Retina (tissue), 1 donor: ENCODE measurements around the gene ZNF423.

ENCODE experiments used
- DNase-seq: peaks from one replicate; pipeline ENCODE4 v3.0.0-alpha.2; 2016

Gene ZNF423

DNA sequence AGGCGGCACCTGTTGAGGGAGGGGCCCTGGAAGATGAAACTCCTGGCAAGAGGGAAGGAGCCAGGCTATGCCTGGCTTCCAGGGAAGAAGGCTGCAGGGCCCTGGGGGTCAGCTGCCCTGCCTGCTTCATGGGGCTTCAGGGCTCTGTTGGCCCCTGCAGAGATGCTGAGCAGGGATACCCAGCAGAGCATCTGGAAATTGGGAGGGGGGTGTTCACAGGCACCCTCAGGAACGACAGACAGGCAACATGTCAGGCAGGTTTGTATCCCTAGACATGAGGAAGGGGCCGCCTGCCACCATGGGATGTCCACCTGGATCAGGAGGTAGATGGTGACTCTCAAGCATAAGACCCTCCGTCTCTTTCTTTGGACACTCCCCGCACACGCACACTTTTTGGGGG, 13.8 kb upstream of the ZNF423 start:
- no peak for DNase-seq

DNA sequence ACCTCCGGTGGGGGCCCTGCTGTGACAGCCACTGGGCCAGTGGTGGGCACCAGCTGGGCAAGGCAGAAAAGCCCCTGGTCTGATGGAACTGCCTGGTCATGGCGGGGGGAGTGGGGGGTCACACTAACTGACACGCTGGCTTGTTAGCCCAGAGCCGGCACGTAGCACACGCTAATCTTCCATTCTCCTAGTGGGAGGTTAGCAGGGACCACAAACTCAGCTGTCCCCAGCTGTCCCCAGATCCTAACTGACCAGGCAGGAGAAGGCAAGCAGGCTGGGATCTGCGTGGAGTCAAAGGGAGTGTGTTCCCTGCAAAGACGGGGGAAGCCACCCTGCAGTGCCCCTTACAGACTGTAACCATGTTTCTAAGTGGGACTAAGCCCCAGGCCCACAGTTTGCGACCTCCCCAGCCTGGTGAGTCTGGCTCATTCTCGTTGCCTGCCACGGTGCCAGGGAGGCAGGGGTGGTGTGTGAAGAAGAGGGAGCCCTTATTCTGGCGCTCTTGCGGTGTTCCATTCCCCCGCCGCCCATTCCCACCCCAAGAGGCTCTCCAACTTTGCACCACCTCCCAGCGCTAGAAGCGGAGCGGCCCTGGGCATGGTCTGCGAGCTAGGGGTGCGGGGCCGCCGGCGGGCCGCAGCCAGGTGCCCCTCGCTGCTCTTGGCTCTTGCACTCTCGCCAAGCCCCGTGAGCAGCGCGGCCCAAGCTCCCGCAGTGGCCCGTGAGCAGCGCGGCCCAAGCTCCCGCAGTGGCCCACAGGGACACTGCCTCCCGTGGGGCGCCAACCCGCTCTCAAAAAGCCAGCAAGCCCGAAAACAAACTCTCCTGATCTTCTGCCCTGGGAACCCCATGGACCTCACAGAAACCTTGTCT, 12.1 kb upstream of the ZNF423 start:
- DNase-seq: peak; percentile 51

DNA sequence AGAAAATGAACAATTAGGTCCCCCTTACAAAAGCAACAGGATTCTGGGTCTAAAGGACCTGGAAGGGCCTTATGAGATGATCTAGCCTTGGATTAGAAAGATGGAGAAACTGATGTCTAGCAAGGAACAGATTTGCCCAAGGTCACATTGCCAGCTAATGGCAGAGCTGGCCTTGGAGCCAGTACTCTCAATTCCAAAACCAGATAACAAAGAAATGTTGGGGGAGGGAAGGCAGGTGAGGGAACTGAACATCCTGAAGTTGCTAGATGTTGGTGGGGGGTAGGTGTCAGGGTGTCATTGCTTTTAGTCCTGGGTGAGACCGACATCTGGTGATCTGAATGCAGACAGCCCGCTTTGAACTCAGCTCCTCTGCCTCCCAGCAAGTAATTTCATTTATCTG, 11.3 kb upstream of the ZNF423 start:
- peak; percentile 54 for DNase-seq

DNA sequence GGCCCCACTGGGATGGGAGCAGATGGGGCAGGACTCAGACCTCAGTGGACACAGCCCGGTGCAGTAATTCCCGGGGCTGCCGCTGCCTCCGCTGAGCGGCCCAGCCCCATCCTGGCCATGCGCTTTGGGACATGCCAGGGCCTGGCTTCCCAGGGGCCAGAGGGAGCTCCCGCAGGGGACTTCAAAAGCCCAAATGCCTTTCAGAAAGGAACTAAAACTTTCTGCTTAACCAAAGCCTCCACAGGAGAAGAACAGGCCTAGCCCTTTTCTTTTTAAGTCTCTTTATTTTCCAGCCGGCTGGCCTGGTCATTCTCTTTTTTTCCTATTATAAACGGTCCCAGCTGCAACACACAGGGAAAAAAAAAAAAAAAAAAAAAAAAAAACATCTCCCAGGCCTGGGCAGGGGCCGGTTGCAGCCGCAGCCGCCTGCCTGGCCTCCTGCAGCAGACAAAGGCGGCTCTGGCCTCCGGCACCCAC, 10.7 kb upstream of the ZNF423 start:
- peak; percentile 72 for DNase-seq

DNA sequence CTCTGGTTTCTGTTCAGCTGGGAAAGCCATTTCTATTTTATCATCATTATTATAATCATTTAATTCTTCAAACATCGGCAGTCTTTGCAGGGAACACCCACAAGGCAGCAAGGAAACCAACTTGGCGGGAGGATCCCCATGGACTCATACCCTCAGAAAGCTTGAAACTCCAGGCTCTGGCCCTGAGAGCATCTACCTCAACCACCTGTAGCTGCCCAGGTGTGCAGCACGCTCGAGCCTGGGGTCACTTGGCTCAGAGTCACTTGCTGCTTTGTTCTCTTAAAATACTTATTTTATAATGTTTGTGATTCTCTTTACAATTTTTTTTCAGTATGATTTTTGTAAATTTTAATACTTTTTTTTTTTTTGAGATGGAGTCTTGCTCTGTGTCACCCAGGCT, 6.8 kb upstream of the ZNF423 start:
- no peak for DNase-seq

DNA sequence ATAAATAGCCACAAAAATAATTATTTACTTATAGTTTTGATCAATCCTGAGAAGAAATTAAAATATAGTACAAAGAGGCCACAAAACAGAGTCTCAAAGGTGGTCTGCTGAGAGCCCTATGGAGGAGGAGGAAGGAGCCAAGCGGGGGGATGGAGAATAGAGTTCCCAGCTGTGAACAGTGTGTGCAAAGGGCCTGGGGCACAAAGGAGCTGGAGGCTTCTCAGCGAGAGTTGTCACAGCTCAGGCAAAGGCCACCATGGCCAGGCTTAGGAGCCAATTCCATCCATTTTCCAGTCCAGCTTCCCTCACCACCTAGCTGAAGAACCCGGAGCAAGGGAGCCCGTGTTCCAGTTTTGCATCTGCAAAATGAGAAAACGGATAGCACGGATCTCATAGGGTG, 5.4 kb upstream of the ZNF423 start:
- no peak for DNase-seq

DNA sequence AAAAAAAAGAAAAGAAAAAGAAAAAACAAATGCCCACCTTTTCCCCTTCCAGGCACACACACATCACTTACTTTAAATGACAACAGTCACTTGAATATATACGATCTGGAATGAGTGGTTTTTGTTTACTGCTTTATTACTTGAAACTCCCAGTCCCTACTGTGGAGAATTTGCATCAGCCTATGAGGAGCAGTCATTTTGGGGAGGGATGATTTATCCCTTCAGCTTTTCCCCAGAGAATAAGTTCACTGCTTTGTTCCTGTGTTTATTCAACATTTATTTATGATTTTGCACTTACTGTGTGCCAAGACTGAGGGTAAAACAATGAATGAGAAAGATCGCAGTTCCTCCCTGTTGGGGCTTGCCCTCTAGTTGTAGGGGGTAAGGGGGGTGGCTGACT, 4.7 kb upstream of the ZNF423 start:
- DNase-seq: no peak

DNA sequence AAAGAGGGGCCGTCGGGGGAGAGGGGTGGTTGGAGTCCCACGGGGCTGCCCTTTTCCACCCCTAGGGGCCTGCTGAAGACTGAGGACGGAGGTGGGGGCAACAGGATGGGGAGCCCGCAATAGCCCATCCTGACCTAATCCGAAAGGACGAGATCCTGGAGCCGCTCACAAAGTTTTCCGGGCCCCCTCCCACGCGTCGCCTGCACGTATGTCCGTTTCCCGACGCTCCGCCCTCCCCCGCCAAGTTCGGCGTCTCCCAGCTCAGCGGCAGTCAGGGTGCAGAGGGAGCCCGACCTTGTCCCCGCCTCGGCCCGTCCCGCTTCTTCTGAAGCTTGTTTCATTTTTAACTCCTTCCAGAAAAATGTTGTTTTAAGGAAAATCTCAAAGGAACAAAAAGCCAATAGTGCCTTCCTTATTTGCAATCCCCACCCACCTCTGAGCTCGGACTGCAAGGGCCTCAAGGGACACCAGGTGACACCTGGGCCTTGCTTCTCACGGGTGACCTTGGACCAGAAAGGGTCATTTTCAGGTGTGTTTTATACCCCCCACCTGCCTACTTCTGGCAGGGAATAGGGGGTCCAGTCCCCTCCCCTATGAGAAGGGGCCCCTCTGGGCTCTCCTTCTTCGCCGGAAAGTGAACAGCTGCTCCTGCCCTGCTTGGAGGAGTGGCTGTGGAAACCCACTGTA, 3.4 kb upstream of the ZNF423 start:
- DNase-seq: peak; percentile 73

DNA sequence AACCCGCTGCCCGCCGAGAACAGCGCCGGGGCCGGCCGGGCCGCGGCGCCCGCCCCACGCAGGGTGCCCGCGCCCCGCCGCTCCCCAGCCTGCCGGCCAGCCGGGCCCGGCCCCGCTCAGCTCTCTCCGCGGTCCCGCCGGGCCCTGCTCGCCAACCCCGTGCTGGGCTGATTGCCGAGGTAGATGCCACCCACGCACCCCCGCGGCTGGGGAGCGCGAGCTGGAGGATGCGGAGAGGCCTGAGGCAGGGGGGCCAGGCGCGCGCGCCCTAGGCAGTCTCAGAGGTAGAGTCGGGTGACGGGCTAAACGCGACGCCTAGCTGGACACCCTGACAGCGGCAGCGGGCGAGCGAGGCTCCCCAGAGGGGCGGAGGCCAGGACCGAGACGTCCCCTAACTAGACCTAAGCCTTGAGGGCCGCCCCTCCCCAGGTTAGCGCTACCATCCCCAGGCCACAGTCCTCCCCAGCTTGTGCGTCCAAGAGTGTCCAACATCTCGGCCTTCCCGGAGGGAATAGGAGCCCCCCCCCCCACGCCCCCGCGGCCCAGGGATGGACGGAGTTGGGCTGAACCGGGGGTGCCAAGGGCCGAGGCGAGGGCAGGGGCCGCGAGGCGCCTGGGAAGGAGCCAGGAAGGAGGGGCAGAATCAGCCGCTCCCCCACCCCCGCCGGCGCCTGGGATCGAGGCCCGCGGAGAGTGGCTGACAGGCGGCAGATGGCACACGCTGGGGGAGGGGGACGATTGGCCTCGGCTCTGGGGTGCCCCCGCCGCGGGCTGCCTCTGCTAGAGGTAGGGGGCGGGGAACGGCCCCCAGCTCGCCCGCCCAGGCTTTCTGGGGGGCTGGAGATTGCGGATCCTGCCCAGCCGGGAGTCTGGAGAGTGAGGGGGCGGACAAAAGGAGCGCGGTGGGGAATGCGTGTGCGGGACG, 2.5 kb upstream of the ZNF423 start:
- peak; percentile 81 for DNase-seq

DNA sequence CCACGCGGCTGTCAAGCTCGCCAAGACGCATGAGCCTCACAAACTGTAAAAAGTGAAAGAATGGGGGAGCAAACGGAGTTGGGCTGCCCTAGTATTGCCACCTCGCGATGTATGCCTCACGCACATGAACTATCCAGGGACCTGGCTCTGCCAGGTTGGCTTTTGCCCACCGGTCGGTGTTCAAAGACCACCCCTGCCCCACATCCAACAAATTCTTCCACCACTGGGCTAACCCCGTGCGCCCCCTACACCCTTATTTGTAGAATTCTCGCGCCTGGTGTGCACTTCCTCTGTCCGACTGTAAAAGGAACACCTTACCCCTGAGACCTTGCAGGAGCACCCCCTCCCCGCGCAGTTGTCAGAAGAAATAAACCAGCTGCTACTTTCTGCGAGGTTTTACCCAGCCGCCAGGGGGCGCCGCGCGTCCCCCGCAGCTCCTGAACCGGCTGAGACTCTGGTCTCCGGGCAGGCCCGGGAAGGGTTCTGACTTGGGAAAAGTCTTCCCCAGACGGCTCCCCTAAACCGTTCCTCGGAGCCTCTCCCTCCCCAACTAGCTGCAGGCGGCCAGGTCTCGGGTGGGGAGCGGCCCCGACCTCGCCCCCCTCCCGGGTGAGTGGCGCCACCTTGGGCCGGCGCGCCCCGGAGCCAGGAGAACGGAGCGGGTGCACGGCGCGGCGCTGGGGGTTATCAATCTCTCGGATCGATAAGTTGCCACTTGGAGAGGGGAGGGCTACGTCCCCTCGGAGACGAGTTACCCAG, 1.7 kb upstream of the ZNF423 start:
- peak; percentile 88 for DNase-seq

DNA sequence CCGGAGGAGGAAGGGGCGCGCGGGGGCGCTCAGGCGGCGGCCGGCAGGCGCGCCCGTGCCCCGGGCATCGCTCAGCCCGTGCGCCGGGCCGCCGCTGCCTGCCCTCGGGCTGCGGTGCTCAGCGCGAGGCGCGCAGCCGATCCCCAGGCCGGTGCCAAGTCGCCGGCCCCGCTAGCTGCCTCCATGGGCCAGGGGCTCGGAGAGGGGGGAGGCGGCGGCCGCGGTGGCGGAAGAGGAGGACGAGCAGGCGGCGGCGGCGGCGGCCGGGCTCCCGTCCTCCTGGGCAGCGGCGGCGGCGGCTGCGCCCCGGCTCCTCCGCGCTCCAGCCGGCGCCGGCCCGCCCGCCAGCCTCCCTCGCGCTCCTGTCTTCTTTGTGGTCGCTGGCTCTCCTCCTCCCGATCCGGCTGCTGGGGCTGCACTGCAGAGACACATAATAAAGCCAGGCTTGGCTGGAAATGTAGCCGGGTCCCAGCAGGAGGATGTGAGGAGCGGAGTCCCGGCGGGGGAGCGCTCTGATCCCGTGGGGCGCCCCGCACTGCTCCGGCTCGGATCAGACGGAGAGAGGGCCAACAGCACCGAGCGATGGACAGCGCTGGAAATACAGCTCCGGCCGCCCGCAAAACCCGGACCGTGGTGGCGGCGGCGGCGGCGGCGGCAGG, 889 bp upstream of the ZNF423 start:
- DNase-seq: peak; percentile 92

DNA sequence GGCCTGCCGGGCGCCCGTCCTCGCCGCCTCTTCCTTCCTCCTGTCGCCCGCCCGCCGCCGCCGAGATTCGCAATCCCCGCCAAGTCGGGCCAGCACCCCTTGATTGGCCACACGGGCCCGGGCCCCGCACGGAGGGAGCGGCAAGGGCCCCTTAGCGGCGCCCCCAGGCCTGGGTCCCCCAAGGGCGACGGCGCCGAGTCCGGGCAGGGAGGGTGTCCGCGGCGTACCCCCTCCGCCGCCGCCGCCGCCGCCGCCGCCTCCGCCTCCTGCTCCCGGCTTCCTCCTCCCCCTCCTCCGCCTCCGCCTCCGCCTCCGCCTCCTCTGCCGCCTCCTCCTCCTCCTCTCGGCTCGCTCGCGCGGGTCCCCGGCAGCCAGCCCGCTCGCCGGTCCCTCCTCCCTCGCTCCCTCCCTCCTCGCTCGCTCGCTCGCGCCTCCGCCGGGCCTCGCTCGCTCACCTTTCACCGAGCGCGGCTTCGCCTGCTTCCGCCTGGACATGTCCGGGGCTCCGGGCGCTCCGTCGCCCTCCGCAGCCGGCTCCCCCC, 561 bp downstream of the ZNF423 start:
- peak; percentile 88 for DNase-seq

DNA sequence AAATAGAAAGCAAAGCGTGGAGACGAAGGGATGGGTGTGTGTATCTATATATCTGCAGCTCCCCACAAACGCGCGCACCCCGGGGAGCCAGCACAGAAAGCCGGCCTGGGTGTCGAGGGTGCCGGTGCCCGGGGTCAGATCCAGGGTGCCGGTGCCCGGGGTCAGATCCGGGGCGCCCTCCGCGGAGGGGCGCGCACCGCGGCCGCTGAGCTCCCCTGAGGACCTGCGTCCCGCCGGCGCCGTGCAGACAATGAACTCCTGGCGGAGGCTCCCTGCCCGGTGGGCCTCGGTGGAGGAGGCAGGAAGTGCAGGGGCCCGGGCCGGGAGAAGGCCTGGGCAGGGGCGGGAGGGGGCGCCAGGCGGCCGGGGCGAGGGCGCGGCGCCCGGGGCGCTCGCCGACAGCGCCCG, 1.1 kb downstream of the ZNF423 start:
- no peak for DNase-seq

DNA sequence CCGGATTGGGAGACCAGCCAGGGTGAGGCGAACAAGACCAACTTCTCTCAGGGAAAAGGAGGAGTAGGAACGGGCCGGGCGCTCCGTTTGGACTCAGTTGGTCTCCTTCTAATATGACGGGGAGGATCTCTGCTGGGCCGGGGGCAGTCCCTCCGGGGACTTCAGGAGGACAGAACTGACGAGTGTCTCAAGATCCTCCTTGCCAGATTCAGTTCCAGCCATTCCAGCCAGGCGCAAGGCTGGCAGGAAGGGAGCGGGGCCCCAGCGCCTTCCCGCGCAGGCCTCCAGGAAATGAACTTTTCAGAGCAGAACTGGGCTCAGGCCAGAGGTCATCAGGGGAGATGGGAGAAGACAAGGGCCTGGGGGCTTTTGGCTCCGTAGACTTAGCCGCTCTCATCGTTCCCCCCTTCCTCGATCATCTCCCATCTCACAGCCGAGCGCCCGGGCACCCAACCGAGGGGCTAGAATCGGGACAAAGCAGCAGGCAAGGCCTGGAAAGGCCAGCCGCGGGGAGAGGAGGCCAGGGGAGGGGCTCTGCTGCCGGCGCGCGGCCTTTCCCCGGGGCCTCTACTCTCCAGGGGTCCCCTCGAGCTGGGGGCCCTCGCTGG, 1.6 kb downstream of the ZNF423 start:
- peak; percentile 83 for DNase-seq

DNA sequence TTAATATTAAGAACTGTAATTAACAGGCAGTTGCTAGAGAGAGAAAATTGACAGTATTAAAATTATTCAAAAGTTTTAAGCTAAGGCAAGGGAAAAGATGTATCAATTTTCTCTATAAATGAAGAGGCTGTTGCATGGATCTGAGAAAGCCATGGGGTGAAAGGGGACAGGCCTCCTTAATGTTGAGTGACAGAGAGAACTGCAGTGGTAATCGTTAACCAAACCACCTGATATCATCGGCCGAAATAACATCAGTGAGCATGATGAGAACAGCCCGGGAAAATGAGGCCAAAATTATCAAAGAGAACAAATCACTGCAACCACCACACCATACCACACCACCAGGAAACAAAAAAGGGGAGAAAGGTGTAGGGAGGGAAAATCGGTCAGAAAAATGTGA, 3.6 kb downstream of the ZNF423 start:
- DNase-seq: no peak

DNA sequence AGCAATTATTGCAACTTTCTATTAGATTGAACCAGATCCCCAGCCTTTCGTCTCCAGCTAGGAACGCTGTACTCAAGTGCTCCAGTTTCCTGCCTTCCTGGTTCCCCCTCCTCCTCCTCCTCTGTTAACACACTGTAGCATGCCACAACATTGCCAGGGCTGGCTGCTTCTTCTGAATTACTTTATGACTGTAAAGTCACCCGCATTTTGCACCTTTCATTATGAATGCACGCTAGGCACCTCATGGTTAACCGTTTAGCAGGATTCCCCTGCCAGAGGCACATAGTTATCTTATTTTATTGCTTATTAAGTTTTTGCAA, 4.5 kb downstream of the ZNF423 start:
- DNase-seq: no peak

DNA sequence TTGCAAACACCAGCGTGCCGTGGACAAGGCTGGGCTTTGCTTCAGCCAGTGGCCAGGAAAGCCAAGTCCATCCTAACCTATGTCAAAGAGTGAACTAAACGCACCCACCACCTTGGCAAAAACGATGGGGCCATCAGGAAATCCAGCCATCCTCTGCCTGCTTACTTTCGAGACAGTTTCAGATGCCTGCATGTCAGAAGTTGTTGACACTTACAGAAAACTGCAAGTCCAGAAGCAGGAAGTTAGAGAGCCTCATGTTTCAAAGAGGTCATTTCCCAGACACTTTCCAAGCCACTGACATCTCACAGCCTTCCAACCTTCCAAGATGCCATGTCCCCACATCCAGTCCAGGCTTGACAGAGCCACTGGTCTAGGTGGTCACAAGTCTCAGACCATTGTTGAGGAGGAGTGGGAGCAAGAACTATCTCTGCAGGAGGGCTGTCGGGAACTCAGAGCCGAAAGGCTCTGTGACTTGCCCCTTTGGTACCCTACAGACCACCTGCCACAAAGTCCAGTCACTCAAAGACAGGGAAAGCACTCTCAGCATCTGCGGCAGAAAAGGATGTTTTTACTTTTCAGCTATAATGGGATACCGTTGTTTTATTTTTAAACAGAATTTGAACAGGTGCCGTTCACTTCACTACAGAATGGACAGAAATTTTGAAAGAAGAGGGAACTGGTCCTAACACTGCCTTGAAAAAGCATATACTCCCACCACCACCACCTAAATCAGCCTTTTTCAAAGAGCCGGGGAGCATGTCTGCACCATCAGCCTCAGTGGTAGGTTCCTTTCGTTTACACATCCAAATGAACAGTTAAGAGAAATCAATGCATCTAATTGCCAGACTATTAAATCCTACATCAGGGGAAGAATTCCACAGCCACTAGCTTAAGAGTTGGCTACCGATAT, 5.1 kb downstream of the ZNF423 start:
- DNase-seq: no peak

DNA sequence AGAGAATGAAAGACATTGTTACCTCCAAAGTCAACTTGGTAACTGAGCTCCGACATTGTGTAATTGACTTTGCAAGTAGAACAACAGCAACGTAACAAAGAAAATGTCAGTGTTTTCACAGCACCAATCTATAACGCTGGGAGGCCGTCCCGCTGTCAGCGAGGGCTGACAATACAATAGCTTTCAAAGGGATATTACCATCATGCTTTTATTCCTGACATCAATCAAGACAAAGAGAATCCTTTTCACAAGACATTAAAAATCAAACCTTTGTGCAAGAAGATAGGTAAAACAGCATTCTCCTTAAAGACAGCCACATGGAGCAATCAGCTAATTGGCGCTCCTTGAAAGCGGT, 6.2 kb downstream of the ZNF423 start:
- DNase-seq: no peak

DNA sequence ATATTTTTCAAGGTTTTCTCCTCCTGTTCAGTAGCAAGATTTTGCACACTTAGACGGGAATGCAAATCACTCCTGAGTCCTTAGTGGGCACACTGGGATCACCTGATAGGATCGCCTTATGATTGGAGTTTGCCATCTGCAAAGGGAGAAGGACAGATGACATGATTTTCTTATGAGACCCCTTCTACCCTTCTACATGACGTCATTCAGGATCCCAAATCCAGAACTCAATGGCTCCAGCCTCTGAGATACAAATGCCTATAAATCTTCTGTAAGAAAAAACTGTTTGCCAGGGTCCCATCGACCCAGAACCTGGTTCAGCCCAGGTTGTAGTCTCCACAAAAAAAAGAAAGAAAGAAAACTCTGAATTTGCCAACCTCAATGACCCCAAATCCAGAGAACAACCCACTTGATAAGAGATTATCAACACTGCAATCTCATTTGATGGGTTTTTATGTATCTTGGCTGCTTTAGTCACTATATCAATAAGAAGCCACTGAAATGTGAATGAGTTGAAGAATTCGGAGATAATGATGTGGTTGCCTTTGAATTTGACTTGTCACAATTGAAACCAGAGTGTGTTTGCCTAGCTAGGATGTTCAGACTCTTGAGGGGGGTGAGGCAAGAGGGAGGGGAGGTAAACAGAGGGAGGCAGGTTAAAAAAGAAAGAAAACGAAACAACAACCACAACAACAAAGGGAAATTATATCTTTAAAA, 6.7 kb downstream of the ZNF423 start:
- DNase-seq: no peak

DNA sequence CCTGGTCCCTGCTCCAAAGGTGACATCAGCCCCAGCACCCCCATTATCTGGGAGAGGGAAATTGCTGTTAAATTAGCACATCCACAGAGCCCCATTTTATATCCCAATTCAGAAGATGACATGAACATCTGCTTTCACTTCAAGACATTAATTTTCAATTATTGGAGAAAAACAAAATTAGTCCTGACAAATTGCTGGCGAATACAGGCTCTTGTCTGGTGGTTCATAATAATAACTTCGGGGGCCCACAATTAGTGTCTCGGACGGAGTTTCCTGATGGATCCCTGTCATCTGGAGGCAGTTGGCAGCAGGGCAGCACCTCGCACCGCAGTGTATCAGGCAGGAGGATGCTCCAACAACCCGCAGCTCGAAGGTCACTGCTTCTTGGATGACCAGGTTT, 7.4 kb downstream of the ZNF423 start:
- DNase-seq: no peak
